B cell (primary cell): Measurements from ENCODE around the gene CBLB. TPM values are rescaled to one million over a fixed set of nuclear protein-coding genes. Genes with fewer than 3 reads are reported as not detected.

Experiments used
- ATAC-seq: fragments of 200-7000 bp; cut with Tn5 transposase; one replicate; pipeline ENCODE4 v1.10.0; 2021; ENCODE audit warnings: low read depth, mild to moderate bottlenecking, moderate number of reproducible peaks, moderate library complexity
- CTCF ChIA-PET: fragments of 350-600 bp; sonication (Branson Sonifier 250); formaldehyde crosslinking; loops from one replicate; lab custom pipeline; 2021; ENCODE audit warnings: antibody characterized with exemption, inconsistent platforms; lab: Charles Lee
- POLR2A ChIA-PET: fragments of 350-600 bp; sonication (Branson Sonifier 250); formaldehyde crosslinking; loops from one replicate; lab custom pipeline; 2021; ENCODE audit warnings: antibody characterized with exemption; lab: Charles Lee
- DNase-seq: peaks from one replicate; pipeline ENCODE4 v3.0.0; 2013
- H2AFZ ChIP-seq: 2 replicates; pipeline ENCODE4 v1.6.1; 2012; ENCODE audit warnings: mild to moderate bottlenecking, low read depth, low read length; ENCODE audit not compliant: insufficient read depth, poor library complexity, severe bottlenecking
- H3K27ac ChIP-seq, 2 donors: 1 replicate in 1 of 2; 2 replicates in 1 of 2; pipeline ENCODE4 v1.5.1; 2012 to 2013; ENCODE audit warnings: low read length in 2 of 2, mild to moderate bottlenecking in 2 of 2, moderate library complexity in 1 of 2
- H3K27me3 ChIP-seq, 4 experiments: fragments of 200-600 bp in 1 of 4; sonication (generic) in 1 of 4; replicated peaks in 1 of 4; 1 replicate in 2 of 4; 2 replicates in 2 of 4; pipeline versions ENCODE4 v1.6.1 to v1.7.0; 2013 to 2016; ENCODE audit warnings: low read length in 3 of 4, mild to moderate bottlenecking in 2 of 4, mixed read lengths in 1 of 4, moderate library complexity in 1 of 4; ENCODE audit not compliant: insufficient read depth in 4 of 4, control insufficient read depth in 3 of 4; ENCODE audit errors: control extremely low read depth in 1 of 4
- H3K36me3 ChIP-seq, 2 experiments: replicated peaks in 1 of 2; 1 replicate in 1 of 2; 2 replicates in 1 of 2; pipeline versions ENCODE4 v1.6.1 to v1.7.1; 2013; ENCODE audit warnings: low read length in 1 of 2; ENCODE audit not compliant: insufficient read depth in 2 of 2, control insufficient read depth in 1 of 2; ENCODE audit errors: control extremely low read depth in 1 of 2, extremely low read depth in 1 of 2
- H3K4me1 ChIP-seq, 2 donors: fragments of 200-600 bp in 1 of 2; sonication (generic) in 1 of 2; 1 replicate in 1 of 2; 2 replicates in 1 of 2; pipeline versions ENCODE4 v1.5.1 to v1.6.1; 2013 to 2017; ENCODE audit warnings: low read length in 2 of 2; ENCODE audit not compliant: control insufficient read depth in 2 of 2, insufficient read depth in 2 of 2
- H3K4me2 ChIP-seq: replicated peaks from 2 replicates; pipeline ENCODE3; 2012; ENCODE audit warnings: mild to moderate bottlenecking, low read depth, low read length; ENCODE audit not compliant: poor library complexity, severe bottlenecking
- H3K4me3 ChIP-seq, 5 experiments: fragments of 200-600 bp in 1 of 5; sonication (generic) in 1 of 5; 1 replicate in 3 of 5; 2 replicates in 2 of 5; pipeline versions ENCODE4 v1.5.1 to v1.7.0; 2011 to 2016; ENCODE audit warnings: low read length in 4 of 5, mild to moderate bottlenecking in 4 of 5, low read depth in 2 of 5, control low read depth in 1 of 5, moderate library complexity in 1 of 5; ENCODE audit not compliant: insufficient read depth in 1 of 5; ENCODE audit errors: control extremely low read depth in 1 of 5, extremely low read depth in 1 of 5
- H3K79me2 ChIP-seq: fragments of 200-600 bp; sonication (generic); one replicate; pipeline ENCODE4 v1.6.0; 2016; ENCODE audit warnings: low read length; ENCODE audit not compliant: control insufficient read depth, insufficient read depth
- H3K9ac ChIP-seq: fragments of 200-600 bp; sonication (generic); 2 replicates; pipeline ENCODE4 v1.6.1; 2017; ENCODE audit warnings: mild to moderate bottlenecking, low read length, moderate library complexity
- H3K9me3 ChIP-seq, 3 donors: one replicate each; pipeline versions ENCODE4 v1.6.1 to v1.7.1; 2013; ENCODE audit warnings: low read length in 2 of 3; ENCODE audit not compliant: control insufficient read depth in 2 of 3, insufficient read depth in 1 of 3; ENCODE audit errors: control extremely low read depth in 1 of 3
- H4K20me1 ChIP-seq: 2 replicates; pipeline ENCODE4 v1.6.0; 2012; ENCODE audit warnings: mild to moderate bottlenecking, low read length; ENCODE audit not compliant: insufficient read depth, control insufficient read depth, poor library complexity, severe bottlenecking
- H3K27ac Mint-ChIP-seq: one replicate; pipeline ENCODE4 v1.8.0; 2021; ENCODE audit warnings: mixed read lengths
- H3K27me3 Mint-ChIP-seq: one replicate; pipeline ENCODE4 v1.8.0; 2021; ENCODE audit warnings: mixed read lengths
- H3K4me1 Mint-ChIP-seq: one replicate; pipeline ENCODE4 v1.8.0; 2021; ENCODE audit warnings: mixed read lengths
- H3K4me3 Mint-ChIP-seq: one replicate; pipeline ENCODE4 v1.8.0; 2021; ENCODE audit warnings: mixed read lengths
- H3K9me3 Mint-ChIP-seq: one replicate; pipeline ENCODE4 v1.8.0; 2022; ENCODE audit warnings: mixed read lengths; ENCODE audit not compliant: insufficient read depth
- CTCF ChIP-seq: fragments of 200-600 bp; IDR thresholded peaks from one replicate; pipeline ENCODE4 v1.8.0; 2022; ENCODE audit warnings: antibody characterized with exemption, mild to moderate bottlenecking
- EZH2 ChIP-seq: IDR thresholded peaks from 2 replicates; pipeline ENCODE4 v1.6.1; 2012; ENCODE audit warnings: borderline replicate concordance, low read depth, mild to moderate bottlenecking, moderate library complexity, low read length; ENCODE audit not compliant: insufficient read depth, poor library complexity, severe bottlenecking
- WGBS: methylation state at CpG from one replicate; pipeline ENCODE4 v1.1.5; 2013; ENCODE audit warnings: missing lambda C conversion rate; ENCODE audit not compliant: insufficient coverage; 5-methylcytosine and 5-hydroxymethylcytosine counted together
- intact Hi-C: fragments of 100-400 bp; cut with micrococcal nuclease; formaldehyde crosslinking; loops from one replicate; pipeline ENCODE4 v1.10.0; 2022
- polyA plus RNA-seq: library from polyadenylated mRNA; depleted of rRNA; stranded (reverse); fragments of >200 nt; gene quantifications from 2 replicates; pipeline ENCODE4 v1.2.3, GENCODE V29; 2012
- total RNA-seq, 2 donors: library from RNA; stranded (reverse); fragments of 120-200 nt in 1 of 2; gene quantifications; 1 replicate in 1 of 2; 2 replicates in 1 of 2; pipeline versions ENCODE4 v1.2.3 to v1.2.4, GENCODE V29; 2013 to 2022

Gene CBLB
- total and polyA plus RNA-seq, 2 donors (not counting 1 experiment from before 2014, with no cell fraction given): 19.0 to 135 TPM

DNA sequence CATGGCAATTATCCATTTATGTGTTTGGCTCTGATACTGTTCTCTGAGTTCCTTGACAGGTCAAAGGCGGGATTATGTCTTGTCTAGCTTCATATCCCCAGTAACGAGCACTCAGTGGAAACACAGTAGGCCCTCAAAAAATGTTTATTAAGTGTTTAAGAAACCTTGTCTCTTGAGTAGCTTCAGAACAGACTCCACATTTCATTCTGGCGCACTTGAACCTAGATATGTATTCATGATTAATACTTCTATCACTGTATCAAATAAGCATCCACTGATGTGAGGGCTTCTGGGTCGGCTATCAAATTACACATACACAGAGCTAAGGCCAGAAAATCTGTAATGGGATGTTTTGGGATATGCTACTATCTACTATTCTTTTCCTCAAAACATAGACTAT is 4.6 kb downstream of the CBLB start:
- intact Hi-C loops: no loop called here
- H3K36me3 ChIP-seq: peaks cover 0 to 15% of the 10 kb centered on the region in 2 experiments
- no peak overlapping the region for H3K27ac ChIP-seq
- no peak overlapping the region for H2AFZ ChIP-seq
- no peak overlapping the region for H3K9ac ChIP-seq
- no peak for TF ChIP-seq EZH2
- TF ChIP-seq CTCF: no peak
- H4K20me1 ChIP-seq: no peaks in the 10 kb centered on the region
- ATAC-seq (no peak), DNase-seq (no peak)
- Mint-ChIP-seq H3K4me1 (peaks cover 44% of the 10 kb centered on the region), H3K4me3 (no peak overlapping the region), H3K27ac (no peak overlapping the region), H3K9me3 (no peaks in the 10 kb centered on the region), H3K27me3 (no peaks in the 10 kb centered on the region)
- CTCF ChIA-PET: no interaction called here
- no peak overlapping the region for H3K4me2 ChIP-seq
- POLR2A ChIA-PET: interaction anchor here (1.4 kb wide), 1 partner anchor 10 kb away, joined by 3 read pairs; no protein-coding TSS in a partner anchor
- no peaks in the 10 kb centered on the region for H3K9me3 ChIP-seq
- no peaks in the 10 kb centered on the region for H3K27me3 ChIP-seq
- WGBS: no CpG with 5 or more reads among the region's 4 CpGs
- peaks cover 68% of the 10 kb centered on the region for H3K79me2 ChIP-seq
- H3K4me1 ChIP-seq: peaks cover 32 to 49% of the 10 kb centered on the region in 2 donors
- H3K4me3 ChIP-seq: no peak overlapping the region

DNA sequence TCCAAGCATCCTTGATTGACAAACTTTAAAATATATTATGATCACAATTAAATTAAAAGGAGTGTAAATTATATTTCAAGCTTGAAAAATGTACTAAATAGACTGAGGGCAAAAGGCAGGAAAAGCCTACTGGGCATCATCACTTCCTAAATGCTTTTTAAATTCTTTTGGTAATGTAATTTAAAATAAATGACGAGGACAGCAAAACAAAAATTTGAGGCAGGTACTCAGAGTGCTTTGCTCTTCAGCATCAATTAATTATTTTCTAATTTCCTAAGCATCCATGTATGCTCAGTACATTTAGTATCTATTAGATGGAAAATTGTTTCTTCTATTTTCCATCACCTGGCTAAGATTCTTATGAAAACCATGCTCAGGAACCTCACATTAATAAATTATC is 5.2 kb downstream of the CBLB start:
- H3K9me3 Mint-ChIP-seq: no peaks in the 10 kb centered on the region
- Histone ChIP-seq H3K4me3 (no peak overlapping the region), H3K9me3 (no peaks in the 10 kb centered on the region), H4K20me1 (no peaks in the 10 kb centered on the region), H2AFZ (no peak overlapping the region), H3K79me2 (peaks cover 68% of the 10 kb centered on the region), H3K36me3 (peaks cover 2 to 15% of the 10 kb centered on the region in 2 experiments), H3K9ac (no peak overlapping the region), H3K4me1 (peaks cover 32 to 49% of the 10 kb centered on the region in 2 donors), H3K27me3 (no peaks in the 10 kb centered on the region), H3K4me2 (no peak overlapping the region), H3K27ac (no peak overlapping the region)
- no peak for DNase-seq
- no peak overlapping the region for H3K27ac Mint-ChIP-seq
- H3K27me3 Mint-ChIP-seq: no peaks in the 10 kb centered on the region
- no CpG with 5 or more reads among the region's 1 CpG for WGBS
- POLR2A ChIA-PET: interaction anchor here (1.4 kb wide), 1 partner anchor 9 kb away, joined by 3 read pairs; no protein-coding TSS in a partner anchor
- TF ChIP-seq CTCF (no peak), EZH2 (no peak)
- H3K4me1 Mint-ChIP-seq: peaks cover 45% of the 10 kb centered on the region
- ATAC-seq: no peak
- CTCF ChIA-PET: interaction anchor here (1.2 kb wide), 1 partner anchor 12 kb away, joined by 5 read pairs; no protein-coding TSS in a partner anchor
- intact Hi-C loops: loop anchor here (2.0 kb wide), 1 partner anchor 27 kb away; no protein-coding TSS in a partner anchor
- H3K4me3 Mint-ChIP-seq: no peak overlapping the region
